Activated CD4-positive, alpha-beta T cell treated with anti-CD3 and anti-CD28 coated beads for 24 hours (primary cell): ENCODE results near the gene SELENOT.
"Not testable (repeated sequence)": the region's sequence is repeated elsewhere in the genome, so short reads cannot be mapped to it uniquely, and the experiment has no call there.

Source experiments
- DNase-seq, 2 donors: peaks; one replicate each; pipeline ENCODE4 v3.0.0-alpha.2; 2020; ENCODE audit warnings: low read depth in 2 of 2

Gene SELENOT, protein sequence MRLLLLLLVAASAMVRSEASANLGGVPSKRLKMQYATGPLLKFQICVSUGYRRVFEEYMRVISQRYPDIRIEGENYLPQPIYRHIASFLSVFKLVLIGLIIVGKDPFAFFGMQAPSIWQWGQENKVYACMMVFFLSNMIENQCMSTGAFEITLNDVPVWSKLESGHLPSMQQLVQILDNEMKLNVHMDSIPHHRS

DNA sequence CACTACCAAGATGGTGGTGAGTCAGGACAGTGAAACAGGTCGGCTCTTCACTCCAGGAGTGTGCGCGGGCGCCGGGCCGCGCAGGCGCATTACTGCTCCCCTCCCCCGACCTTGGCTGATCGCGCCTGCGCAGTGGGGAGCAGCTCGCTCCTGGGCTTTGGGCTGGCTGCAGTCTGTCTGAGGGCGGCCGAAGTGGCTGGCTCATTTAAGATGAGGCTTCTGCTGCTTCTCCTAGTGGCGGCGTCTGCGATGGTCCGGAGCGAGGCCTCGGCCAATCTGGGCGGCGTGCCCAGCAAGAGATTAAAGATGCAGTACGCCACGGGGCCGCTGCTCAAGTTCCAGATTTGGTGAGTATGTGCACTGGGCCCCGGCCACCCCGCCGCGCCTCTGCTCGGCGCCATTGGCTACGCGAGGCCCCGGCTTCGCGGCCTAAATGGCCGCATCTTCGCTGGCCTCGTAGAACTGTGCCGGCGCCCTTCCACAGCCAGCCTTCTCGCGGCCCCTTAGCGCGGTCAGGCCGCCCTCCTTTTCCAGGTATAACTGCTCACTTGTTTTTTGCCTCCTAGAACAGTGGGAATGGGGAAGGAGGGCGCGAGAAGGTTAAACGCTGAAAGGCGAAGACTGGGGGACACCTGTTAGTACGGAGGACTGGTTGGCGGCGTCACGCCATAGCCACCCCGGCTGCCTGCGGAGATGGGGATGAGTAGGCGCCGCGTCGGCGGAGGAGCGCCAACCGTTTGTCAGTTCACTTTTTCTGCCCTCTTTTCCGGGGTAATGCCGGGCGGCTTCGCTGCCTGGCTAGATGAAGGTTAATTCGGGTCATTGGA is at the start of gene SELENOT:
Gene SELENOT, plus strand, starts transcription at position 169 of the 827 bp plus-strand sequence. Its CDS starts 42 bp downstream, at position 211.
- peak; percentile 86 for DNase-seq

GRCh38 chr3:150555859-150556436 is 47.2 kb upstream of the SELENOT start:
- no peak for DNase-seq

DNA sequence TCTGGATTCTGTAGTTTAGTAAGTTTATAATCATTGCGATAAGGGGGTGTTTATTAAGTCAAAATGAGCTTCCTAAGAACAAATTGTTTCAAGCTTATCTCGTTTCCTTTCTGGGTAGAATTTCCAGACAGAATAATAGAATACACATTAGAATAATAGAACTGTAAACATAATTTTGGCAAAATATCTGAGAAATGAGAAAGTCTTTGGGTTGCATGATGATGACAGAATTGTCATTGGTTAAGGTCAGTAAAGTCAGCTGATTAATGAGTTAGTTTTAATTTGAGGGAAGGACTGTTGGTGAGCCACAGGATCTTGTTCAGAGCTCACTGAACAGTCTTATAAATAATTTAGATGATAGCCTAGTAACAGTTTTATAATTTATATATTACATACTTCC is 46.3 kb upstream of the SELENOT start:
- no peak for DNase-seq

DNA sequence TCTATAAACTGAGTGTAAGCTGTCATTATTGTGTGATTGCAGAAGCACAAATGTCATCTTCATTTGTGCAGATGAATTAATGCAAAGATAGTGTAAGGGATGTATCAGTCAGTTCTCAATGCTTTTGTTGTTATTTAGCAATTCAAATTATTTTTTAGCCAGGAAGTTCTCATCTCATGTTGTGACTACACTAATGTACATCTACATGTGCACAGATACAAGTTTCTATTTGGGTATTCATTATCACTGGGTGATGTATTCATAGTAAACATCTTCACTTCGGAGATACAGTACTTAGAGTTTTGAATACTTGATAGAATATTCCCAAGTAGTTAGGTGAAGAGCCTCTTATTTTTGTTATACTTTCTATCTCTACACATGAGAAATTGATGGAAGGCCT is 45.4 kb upstream of the SELENOT start:
- DNase-seq: no peak

DNA sequence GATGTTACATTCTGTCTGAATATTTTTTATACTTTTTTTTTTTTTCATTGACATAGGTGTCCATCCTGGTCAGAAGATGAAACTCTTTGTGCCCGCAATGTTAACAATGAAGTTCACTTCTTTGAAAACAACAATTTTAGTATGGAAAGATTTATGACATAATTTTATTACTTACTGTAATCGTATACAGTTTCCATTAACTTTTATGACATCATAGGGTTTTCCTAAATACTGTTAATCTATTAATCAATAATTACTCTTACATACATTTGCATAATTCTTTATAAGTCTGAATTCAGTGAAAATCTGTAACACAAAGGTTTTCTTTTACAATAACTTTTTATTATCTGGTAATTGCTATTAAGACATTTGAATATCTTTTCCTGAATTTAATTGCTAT is 38.9 kb upstream of the SELENOT start:
- no peak for DNase-seq

DNA sequence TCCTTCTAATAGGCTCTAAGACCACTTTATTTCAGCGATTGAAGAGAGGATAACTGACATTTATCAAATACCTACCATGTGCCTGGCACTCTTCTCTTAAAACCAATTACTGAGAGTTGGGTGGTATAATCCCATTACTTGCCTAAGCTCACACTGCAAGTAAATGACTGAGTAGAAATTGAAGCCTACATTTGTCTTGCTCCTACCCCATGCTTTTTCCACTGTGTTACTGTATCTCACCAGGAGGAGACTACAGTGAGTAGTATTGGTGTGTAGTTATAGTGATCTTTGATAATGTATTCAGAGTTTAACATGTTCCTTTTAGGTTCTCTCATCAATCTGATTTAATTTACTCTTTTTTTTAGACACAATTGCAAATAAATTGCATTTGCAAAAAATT is 35.8 kb upstream of the SELENOT start:
- DNase-seq: no peak

GRCh38 chr3:150577855-150578254 is 25.3 kb upstream of the SELENOT start:
- DNase-seq: no peak

DNA sequence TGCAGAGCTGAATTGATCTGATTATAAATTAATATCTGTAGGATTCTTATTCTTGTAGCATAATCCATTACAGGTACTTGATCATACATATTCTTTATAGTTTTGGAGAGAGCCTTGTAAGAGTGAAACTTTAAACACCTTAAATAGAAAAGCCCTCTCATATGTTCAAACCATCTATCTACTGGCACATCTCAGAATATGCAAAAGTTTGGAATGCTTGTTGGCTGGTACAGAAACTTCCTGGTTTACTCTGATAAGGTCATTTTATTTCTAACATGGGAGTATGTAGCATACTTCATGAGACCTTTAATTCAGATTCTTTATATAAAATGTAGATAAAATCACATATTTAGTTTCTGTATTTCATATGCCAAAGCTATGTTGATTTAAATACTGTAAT is 21.9 kb upstream of the SELENOT start:
- DNase-seq: no peak

DNA sequence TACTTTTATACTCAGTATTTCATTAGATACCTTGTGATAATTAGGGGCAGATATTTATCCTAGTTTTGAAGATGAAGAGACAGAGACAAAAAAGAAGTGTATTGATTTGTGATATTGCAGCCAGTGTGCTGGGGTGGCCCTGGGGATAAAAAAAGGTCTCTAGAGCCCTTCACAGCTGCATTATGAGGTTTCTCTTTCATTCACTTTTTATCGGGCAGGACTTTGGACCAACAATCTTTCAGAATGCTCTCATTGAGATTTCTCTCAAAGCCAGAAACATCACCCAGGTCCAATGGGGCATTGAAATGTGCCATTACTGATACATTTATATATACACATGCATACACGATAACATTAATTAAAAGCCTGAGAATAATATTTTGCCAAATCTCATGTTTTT is 20.5 kb upstream of the SELENOT start:
- no peak for DNase-seq

DNA sequence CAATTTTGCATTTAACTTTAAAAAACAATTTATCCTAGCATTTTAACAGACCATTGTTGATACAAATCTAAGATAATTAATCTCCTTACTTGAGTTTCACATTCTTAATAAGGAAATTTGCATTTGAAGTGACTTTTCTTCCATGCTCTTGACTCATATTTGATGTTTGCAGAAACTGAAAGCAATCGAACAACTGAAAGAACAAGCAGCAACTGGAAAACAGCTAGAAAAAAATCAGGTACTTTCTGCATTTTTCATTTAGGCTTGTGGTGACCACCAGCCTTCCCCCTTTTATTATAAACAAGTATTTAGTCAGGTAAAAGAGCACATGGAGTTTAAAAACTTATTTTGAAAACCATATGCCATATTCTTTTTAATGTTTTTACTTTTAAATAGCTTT is 20.1 kb upstream of the SELENOT start:
- DNase-seq: no peak

- no peak for DNase-seq
These were observed 14.9 kb upstream of the SELENOT start for GRCh38 chr3:150588027-150588830.

- no peak for DNase-seq
These were observed 13.4 kb upstream of the SELENOT start for GRCh38 chr3:150589759-150590158.

DNA sequence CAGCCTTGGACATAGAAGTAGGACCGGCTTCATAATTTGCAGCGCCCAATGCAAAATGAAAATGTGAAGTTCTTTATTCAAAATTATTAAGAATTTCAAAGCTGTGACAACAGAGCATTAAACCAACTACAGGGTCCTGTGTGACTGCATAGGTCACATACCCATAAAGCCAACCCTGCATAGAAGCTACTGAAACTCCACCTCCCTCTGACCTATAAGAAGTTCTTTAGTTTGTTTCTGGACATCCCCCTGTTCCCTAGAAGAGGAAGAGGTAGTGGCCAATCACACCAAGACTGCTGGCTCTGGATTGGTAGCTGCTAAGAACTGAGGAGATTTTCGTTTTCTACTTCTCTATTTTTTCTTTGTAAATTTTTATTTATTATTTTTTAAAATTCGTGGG is 9.0 kb upstream of the SELENOT start:
- DNase-seq: no peak

DNA sequence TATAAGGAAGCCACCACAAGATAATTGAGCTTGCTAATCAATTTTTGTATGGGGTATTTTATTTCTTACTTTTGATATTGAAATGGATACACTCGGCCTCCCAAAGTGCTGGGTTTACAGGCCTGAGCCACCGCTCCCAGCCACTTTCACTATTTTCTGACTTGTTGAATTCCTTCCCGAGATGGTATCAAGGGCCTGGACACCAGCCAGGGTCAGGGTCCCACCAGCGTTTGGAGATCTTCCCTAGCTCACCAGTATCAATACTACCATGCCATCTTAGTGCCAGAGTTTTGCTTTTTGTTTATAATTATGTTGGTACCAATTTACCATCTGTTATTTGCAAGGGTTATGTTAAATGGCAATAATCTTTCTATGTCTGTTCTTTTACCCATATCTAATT is 5.5 kb upstream of the SELENOT start:
- no peak for DNase-seq

DNA sequence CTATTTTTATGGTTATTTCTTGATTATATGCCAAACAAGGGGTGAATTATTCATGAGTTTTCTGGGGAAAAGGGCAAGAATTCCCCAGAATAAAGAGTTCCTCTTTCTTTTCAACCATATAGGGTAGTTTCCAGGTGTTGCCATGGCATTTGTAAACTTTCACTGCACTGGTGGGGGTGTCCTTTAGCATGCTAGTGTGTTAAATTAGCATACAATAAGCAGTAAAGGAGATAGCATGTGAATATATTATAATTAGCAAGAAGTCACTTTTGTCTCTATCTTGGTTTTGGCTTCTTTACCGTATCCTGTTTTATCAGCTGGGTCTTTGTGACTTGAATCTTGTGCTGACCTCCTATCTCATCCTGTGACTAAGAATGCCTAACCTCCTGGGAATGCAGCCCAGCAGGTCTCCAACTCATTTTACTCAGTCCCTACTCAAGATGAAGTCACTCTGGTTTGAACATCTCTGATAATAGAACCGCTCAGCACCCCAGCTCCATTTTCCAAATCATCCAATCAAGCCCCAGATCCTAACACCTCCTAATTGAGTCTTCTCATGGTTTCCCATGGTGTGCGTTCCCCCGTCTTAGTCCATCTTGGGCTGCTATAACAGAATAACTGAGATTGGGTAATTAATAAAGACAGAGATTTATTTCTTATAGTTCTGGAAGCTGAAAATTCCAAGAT is 3.4 kb upstream of the SELENOT start:
- no peak for DNase-seq

DNA sequence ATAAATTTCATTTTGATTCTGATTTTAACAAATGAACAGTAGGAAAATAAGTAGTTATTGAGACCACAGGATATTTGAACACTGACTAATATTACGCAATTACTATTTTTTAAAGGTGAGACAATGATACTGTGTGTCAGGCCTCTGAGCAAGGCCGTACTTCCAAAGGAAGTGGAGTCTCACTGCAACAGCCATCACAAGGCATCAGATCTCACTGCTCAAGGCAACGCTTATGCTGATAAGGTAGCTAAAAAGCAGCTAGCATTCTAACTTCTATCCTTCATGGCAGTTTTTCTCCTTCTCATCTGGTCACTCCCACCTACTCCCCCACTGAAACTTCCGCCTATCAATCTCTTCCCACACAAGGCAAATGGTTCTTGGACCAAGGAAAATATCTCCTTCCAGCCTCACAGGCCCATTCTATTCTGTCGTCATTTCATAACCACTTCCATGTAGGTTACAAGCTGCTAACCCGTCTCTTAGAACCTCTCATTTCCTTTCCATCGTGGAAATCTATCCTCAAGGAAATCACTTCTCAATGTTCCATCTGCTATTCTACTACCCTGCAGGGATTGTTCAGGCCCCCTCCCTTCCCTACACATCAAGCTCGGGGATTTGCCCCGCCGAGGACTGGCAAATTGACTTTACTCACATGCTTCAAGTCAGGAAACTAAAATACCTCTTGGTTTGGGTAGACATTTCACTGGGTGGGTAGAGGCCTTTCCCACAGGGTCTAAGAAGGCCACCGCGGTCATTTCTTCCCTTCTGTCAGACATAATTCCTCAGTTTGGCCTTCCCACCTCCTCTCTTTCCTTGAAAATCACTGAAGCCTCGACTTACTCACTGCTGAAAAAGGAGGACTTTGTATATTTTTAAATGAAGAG is 2.2 kb upstream of the SELENOT start:
- not testable (repeated sequence) for DNase-seq

DNA sequence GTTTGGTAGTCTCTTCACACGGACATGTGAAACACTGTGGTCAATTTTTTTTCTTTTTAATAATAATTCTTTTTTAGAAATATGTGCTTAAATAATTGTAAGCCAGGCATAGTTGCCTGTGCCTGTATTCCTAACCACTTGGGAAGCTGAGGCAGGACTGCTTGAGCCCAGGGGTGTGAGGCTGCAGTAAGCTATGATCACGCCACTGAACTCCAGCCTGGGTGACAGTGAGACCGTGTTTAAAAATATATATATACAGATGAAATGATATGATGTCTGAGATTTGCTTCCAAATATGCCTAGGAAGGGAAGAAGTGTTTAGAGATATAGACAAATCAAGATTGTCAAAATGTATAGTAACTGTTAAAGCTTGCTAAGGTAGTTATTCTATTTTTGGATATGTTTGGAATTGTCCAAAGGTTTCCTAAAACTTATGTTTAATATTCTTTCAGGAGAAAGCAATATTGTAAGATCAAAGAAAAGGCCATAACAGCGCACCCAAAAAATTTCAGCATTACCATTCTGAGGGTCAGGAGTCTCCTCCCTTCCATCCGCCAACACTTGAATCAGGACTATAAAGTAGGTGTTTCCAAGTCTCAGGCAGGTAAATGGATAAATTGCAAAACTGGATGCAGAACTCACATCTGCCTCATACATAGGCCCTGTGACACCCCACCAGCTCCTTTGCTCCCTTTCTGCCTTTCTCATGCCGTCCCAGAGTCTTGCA is 532 bp upstream of the SELENOT start:
- no peak for DNase-seq

- DNase-seq: no peak
These were observed 829 bp downstream of the SELENOT start for GRCh38 chr3:150603980-150604319.

DNA sequence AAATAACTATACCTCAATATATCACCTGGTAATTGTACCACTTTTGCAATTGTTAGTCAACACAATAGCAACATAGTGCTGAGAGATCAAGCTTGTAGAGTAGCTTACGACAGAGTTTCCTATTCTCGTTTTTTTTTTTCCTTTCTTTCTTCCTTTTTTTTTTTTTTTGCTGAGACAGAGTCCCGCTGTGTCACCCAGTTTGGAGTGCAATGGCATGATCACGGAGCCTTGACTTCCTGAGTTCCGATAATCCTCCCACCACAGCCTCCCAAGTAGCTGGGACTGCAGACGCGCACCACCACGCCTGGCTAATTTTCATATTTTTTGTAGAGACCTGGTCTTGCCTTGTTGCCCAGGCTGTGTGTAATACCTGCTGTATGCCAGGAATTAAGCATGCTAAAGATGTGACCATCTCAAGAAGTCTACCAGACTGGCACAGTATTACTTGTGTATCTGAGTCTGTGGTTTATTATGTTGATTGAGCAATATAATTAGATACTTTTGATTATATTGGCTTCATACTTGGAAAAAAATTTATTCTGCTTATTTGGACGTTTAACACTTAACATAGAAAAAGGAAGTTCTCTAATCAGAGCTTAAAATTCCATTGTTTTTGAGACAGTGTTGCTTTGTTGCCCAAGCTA is 3.0 kb downstream of the SELENOT start:
- no peak for DNase-seq
